Ascending aorta (tissue), 2 donors: Measurements from ENCODE around the gene GALNT17. TPM values are rescaled to one million over a fixed set of nuclear protein-coding genes. Genes with fewer than 3 reads are reported as not detected.

Experiments
- DNase-seq, 2 donors: peaks; one replicate each; pipeline ENCODE4 v3.0.0-alpha.2; 2019; ENCODE audit warnings: low spot score in 2 of 2
- H3K27ac ChIP-seq, 2 donors: fragments of 200-600 bp; sonication (generic); one replicate each; pipeline ENCODE4 v1.5.1; 2016 to 2017; ENCODE audit warnings: mild to moderate bottlenecking in 1 of 2
- H3K27me3 ChIP-seq: fragments of 200-600 bp; sonication (generic); one replicate; pipeline ENCODE4 v1.5.1; 2017
- H3K36me3 ChIP-seq, 2 donors: fragments of 200-600 bp; sonication (generic); one replicate each; pipeline ENCODE4 v1.5.1; 2016
- H3K4me1 ChIP-seq, 2 donors: fragments of 200-600 bp; sonication (generic); one replicate each; pipeline ENCODE4 v1.5.1; 2016 to 2017; ENCODE audit warnings: mild to moderate bottlenecking in 1 of 2
- H3K4me3 ChIP-seq, 2 donors: fragments of 200-600 bp; sonication (generic); one replicate each; pipeline ENCODE4 v1.5.1; 2016 to 2017; ENCODE audit warnings: mild to moderate bottlenecking in 1 of 2
- H3K9me3 ChIP-seq, 2 donors: fragments of 200-600 bp; sonication (generic); one replicate each; pipeline ENCODE4 v1.5.1; 2016
- CTCF ChIP-seq, 3 experiments: fragments of 200-600 bp in 2 of 3; fragments of 450-650 bp in 1 of 3; sonication (generic) in 2 of 3; IDR thresholded peaks; one replicate each; pipeline ENCODE4 v1.5.1; 2016 to 2019; ENCODE audit warnings: antibody characterized with exemption in 3 of 3, mild to moderate bottlenecking in 1 of 3, moderate library complexity in 1 of 3
- intact Hi-C: fragments of 100-400 bp; cut with DNase I; formaldehyde crosslinking; loops from one replicate; pipeline ENCODE4 v1.15.1; 2023
- total RNA-seq: library from RNA; depleted of rRNA; stranded (reverse); fragments of >200 nt; gene quantifications from one replicate; pipeline ENCODE4 v1.1.0, GENCODE V29; 2016

The GALNT17 gene
- total RNA-seq, 1 donor from 2014 or later: 29.8 TPM

- intact Hi-C loops: no loop called here
- H3K27me3 ChIP-seq: no peaks in the 10 kb centered on the region
- DNase-seq: no peak
- no peak overlapping the region for H3K27ac ChIP-seq
- no peak for TF ChIP-seq CTCF (IDR thresholded peaks at IDR 0.05)
- H3K4me3 ChIP-seq: no peak overlapping the region
- H3K9me3 ChIP-seq: no peaks in the 10 kb centered on the region
- no peaks in the 10 kb centered on the region for H3K36me3 ChIP-seq
- H3K4me1 ChIP-seq: no peaks in the 10 kb centered on the region
These were observed 395.3 kb downstream of the GALNT17 start for GRCh38 chr7:71527213-71527612.

GRCh38 chr7:71535616-71536015 is 403.7 kb downstream of the GALNT17 start:
- H3K27ac ChIP-seq: no peak overlapping the region
- no peaks in the 10 kb centered on the region for H3K9me3 ChIP-seq
- no peak for DNase-seq
- intact Hi-C loops: no loop called here
- H3K4me3 ChIP-seq: no peak overlapping the region
- H3K36me3 ChIP-seq: no peaks in the 10 kb centered on the region
- H3K27me3 ChIP-seq: no peaks in the 10 kb centered on the region
- H3K4me1 ChIP-seq: no peaks in the 10 kb centered on the region
- TF ChIP-seq CTCF (IDR thresholded peaks at IDR 0.05): no peak

GRCh38 chr7:71538210-71538609 is 406.3 kb downstream of the GALNT17 start:
- no peaks in the 10 kb centered on the region for H3K36me3 ChIP-seq
- H3K9me3 ChIP-seq: no peaks in the 10 kb centered on the region
- intact Hi-C loops: no loop called here
- H3K4me1 ChIP-seq: no peaks in the 10 kb centered on the region
- no peak for TF ChIP-seq CTCF (IDR thresholded peaks at IDR 0.05)
- no peak for DNase-seq
- H3K27me3 ChIP-seq: no peaks in the 10 kb centered on the region
- no peak overlapping the region for H3K4me3 ChIP-seq
- no peak overlapping the region for H3K27ac ChIP-seq

- Histone ChIP-seq H3K9me3 (no peaks in the 10 kb centered on the region), H3K4me1 (no peaks in the 10 kb centered on the region), H3K4me3 (no peak overlapping the region), H3K27me3 (no peaks in the 10 kb centered on the region), H3K27ac (no peak overlapping the region), H3K36me3 (no peaks in the 10 kb centered on the region)
- DNase-seq: no peak
- intact Hi-C loops: loop anchor here (10.0 kb wide), 1 partner anchor 195 kb away; no protein-coding TSS in a partner anchor
- TF ChIP-seq CTCF (IDR thresholded peaks at IDR 0.05): no peak
These were observed 407.7 kb downstream of the GALNT17 start for GRCh38 chr7:71539615-71540014.

- Histone ChIP-seq H3K27me3 (no peaks in the 10 kb centered on the region), H3K27ac (no peak overlapping the region), H3K36me3 (no peaks in the 10 kb centered on the region), H3K4me1 (no peaks in the 10 kb centered on the region), H3K9me3 (no peaks in the 10 kb centered on the region), H3K4me3 (no peak overlapping the region)
- DNase-seq: no peak
- intact Hi-C loops: loop anchor here (10.0 kb wide), 1 partner anchor 193 kb away; no protein-coding TSS in a partner anchor
- TF ChIP-seq CTCF (IDR thresholded peaks at IDR 0.05): no peak
These were observed 409.9 kb downstream of the GALNT17 start for GRCh38 chr7:71541707-71542353.
